Subcutaneous adipose tissue (tissue), 4 donors: ENCODE measurements around the gene GID8. TPM values are rescaled to one million over a fixed set of nuclear protein-coding genes. Genes with fewer than 3 reads are reported as not detected.

Source experiments
- total RNA-seq, 4 donors: library from RNA; depleted of rRNA; stranded (reverse); fragments of >200 nt; gene quantifications; one replicate each; pipeline ENCODE4 v1.1.0, GENCODE V29; 2016
- TF ChIP-seq, protein P1 (sequence below): fragments of 450-650 bp; IDR thresholded peaks from one replicate; pipeline ENCODE4 v1.5.1; 2016; ENCODE audit warnings: low read depth, mild to moderate bottlenecking, control low read depth, antibody characterized with exemption, moderate library complexity

The GID8 gene
- total RNA-seq, 4 donors from 2014 or later = 15.3 to 32.2 (median 23.6) TPM

DNA sequence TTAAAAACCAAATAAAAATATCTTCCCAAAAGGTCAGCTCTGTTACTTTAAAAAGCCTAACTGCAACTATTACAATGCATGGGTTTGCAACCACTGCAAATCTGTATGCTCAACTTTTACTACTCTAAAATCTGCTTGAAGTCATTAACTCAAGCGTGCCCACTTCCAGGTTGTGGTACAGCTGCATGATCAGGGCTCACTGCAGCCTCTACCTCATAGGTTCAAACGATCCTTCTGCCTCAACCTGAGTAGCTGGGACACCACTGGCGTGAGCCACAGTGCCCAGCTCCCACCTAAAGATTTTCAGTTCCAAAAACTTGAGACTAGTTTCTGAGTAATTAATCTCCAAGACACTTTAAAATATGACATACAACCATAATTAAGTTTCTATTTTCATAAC is 19.8 kb upstream of the GID8 start:
- TF ChIP-seq, protein P1, sequence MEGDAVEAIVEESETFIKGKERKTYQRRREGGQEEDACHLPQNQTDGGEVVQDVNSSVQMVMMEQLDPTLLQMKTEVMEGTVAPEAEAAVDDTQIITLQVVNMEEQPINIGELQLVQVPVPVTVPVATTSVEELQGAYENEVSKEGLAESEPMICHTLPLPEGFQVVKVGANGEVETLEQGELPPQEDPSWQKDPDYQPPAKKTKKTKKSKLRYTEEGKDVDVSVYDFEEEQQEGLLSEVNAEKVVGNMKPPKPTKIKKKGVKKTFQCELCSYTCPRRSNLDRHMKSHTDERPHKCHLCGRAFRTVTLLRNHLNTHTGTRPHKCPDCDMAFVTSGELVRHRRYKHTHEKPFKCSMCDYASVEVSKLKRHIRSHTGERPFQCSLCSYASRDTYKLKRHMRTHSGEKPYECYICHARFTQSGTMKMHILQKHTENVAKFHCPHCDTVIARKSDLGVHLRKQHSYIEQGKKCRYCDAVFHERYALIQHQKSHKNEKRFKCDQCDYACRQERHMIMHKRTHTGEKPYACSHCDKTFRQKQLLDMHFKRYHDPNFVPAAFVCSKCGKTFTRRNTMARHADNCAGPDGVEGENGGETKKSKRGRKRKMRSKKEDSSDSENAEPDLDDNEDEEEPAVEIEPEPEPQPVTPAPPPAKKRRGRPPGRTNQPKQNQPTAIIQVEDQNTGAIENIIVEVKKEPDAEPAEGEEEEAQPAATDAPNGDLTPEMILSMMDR = no peak

DNA sequence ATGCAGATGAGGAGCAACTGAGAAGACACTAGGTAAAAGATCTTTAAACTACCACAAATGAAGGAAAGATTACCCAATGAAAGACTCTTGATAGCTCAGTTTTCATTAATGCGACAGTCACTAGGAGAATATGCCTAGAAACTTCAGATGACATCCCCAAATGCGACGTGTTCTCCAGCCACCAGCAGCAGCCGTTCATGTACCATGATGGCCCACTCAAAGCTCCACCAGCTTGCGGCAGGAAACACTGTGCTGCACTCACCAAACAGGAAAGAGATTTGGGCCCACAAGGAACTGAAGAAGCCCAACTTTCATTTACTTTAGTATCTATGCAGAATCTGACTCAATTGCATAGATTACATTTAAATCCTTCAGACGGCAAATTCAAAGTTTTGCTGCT is 19.1 kb upstream of the GID8 start:
- TF ChIP-seq, protein P1 = no peak

DNA sequence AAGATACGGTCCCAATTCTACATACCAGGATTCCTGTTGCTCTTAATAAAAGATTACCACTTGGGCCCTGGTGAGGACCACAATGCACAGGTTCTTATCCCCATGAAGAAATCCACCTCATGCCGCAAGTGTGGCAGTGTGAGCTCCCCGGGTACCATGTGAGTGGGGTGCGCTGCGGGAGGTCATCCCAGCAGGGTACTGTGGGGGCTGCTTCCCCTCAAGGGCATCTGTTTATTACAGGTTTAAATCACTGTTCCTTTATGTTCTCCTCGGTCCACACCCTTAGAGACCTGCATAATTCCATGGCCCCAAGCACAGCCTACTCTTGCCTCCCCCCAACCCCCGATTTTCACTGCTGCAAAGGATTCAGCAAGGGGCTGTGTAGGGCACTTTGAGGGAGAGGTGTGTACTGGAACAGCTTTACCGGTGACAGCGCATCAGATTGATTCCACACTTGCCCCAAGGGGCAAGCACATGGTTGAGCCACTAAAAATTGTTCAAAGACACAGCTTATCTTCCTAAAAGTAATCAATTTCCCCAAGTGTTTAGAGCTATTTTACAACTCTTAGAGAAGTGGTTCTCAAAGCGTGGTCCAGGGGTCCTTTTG is 17.8 kb upstream of the GID8 start:
- TF ChIP-seq, protein P1 = no peak

DNA sequence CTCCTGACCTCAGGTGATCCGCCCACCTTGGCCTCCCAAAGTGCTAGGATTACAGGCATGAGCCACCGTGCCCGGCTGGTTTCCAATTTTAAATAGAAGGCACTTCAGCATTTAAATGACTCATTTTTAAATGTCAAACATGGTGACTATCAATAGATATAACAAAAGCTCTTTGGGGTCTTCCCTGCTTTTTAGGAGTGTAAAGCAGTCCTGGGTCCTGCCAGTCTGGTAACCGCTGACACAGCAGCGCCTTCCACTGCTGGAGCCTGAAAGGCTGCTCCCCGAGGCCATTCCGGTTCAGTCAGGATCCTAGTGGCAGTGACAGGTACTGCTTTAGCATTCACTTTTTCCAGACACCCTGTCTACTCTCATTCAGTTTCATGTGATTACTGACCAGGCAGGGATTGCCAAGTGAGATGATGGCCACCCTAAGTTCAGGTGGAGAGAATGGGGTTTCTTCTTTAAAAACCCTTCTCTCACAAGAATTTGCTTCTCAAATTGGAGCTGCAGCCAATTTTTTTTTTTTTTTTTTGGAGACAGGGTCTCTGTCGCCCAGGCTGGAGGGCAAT is 16.7 kb upstream of the GID8 start:
- TF ChIP-seq, protein P1 = no peak

DNA sequence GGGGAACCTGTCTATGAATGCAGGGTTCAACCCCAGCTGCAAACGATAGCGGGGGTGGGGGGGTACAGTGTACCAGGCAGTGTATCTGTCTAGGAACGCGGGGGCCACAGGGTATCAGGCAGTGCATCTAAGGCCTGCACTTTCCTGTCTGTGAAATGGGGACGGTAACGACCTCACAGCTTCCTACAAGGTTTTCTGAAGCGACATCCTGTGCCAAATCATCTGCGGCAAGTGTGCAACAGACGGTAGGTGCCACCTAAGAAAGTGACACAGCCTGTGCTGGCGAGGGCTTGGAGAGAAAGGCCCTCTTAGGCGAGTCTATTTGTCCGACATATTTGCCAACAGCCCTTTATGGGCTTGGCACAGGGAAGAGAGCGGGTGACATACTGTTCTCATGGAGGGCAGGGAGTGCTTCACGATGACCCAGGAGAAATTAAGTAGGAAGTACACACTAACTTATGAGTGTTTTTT is 15.5 kb upstream of the GID8 start:
- TF ChIP-seq, protein P1 = no peak

DNA sequence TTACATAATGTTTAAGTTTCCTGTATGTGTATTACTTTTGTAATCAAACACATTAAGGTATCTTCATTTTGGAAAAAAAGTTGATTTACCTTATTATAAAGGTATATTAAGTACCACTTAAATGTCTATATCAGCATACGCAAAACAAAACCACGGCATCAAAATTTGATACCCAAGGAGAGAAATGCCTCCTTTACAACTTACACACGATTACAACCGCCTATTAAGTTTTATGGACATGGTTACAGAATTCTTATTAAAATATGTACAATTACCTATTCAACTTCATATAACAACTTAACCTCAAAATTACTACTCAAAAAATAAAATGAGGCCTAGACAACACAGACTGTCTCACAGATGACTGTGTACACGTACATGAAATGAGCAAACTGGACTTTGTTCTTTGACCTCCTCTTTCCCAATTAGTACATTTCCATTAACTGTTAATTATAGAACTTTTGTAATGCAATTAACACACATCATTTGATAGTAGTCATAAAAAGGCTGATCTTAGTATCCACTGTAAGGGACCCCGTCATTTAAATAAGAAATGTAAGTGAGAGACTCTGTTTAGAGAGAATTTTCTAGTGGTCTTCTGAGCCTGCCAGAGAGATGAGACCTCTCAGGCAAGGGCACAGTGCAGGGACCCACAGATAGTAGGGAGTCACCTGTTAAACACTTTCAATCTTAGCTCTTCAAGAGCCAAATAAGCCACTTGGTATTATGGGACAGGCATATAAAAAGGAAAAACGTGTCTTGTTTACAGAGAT is 14.1 kb upstream of the GID8 start:
- TF ChIP-seq, protein P1 = no peak

DNA sequence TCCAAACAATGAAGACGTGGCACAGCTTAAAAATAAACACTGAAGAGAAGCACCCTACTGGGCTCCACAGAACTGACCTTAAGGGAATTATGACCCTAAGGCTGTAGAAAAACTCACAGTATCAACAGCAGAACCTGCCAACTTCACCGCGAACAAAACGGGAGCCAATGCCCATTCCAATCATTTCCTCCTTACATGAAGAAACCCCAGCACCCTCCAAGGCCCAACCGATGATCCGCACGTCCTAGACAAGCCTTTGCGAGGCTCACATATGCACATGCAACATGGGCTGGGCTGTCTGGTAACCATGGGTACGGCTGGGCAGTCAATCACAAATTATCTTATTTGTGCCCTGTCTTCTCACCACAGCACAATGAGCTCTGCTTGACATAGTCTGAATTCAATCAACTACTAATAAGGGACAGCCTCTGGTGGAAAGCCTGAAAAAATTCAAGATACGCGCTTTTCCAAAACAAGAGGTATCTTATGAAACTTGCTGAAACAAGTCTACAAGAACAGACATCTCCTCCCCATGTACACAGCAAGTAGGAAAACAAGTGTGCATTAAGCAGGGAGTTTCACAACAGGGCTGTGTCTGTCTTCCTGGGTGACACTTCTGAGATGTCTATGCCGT is 13.4 kb upstream of the GID8 start:
- TF ChIP-seq, protein P1 = no peak
